Esophagus muscularis mucosa (tissue), 4 donors: ENCODE data around the gene TBC1D22A.

Experiments used
- EP300 ChIP-seq: sonication (generic); formaldehyde crosslinking; IDR thresholded peaks from one replicate; pipeline ENCODE4 v1.6.1; 2017; ENCODE audit warnings: antibody characterized with exemption
- POLR2A ChIP-seq: fragments of 450-650 bp; IDR thresholded peaks from one replicate; pipeline ENCODE4 v1.6.1; 2017; ENCODE audit warnings: antibody characterized with exemption, moderate library complexity, mild to moderate bottlenecking, low read depth
- POLR2AphosphoS5 ChIP-seq, 2 donors: sonication (generic); formaldehyde crosslinking; IDR thresholded peaks; one replicate each; pipeline ENCODE4 v1.6.1; 2017; ENCODE audit warnings: antibody characterized with exemption in 2 of 2
- TF ChIP-seq, protein P1 (sequence below), 3 experiments: fragments of 200-600 bp in 2 of 3; fragments of 450-650 bp in 1 of 3; sonication (generic) in 2 of 3; IDR thresholded peaks; one replicate each; pipeline ENCODE4 v1.5.1; 2017 to 2019; ENCODE audit warnings: antibody characterized with exemption in 3 of 3, mild to moderate bottlenecking in 2 of 3, moderate library complexity in 1 of 3

GRCh38 chr22:46958191-46958590 lies 195.7 kb downstream of the TBC1D22A start:
- TF ChIP-seq POLR2AphosphoS5 (IDR thresholded peaks at IDR 0.05) = no peak
- TF ChIP-seq, protein P1, sequence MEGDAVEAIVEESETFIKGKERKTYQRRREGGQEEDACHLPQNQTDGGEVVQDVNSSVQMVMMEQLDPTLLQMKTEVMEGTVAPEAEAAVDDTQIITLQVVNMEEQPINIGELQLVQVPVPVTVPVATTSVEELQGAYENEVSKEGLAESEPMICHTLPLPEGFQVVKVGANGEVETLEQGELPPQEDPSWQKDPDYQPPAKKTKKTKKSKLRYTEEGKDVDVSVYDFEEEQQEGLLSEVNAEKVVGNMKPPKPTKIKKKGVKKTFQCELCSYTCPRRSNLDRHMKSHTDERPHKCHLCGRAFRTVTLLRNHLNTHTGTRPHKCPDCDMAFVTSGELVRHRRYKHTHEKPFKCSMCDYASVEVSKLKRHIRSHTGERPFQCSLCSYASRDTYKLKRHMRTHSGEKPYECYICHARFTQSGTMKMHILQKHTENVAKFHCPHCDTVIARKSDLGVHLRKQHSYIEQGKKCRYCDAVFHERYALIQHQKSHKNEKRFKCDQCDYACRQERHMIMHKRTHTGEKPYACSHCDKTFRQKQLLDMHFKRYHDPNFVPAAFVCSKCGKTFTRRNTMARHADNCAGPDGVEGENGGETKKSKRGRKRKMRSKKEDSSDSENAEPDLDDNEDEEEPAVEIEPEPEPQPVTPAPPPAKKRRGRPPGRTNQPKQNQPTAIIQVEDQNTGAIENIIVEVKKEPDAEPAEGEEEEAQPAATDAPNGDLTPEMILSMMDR (IDR thresholded peaks at IDR 0.05) = no peak
- TF ChIP-seq EP300 = no peak
- TF ChIP-seq POLR2A = no peak
